Embryonic facial prominence (tissue), 1 donor: ENCODE results near the gene IST1.

Experiments
- DNase-seq: peaks from one replicate; pipeline ENCODE4 v3.0.0-alpha.2; 2016; ENCODE audit errors: extremely low spot score

The IST1 gene

DNA sequence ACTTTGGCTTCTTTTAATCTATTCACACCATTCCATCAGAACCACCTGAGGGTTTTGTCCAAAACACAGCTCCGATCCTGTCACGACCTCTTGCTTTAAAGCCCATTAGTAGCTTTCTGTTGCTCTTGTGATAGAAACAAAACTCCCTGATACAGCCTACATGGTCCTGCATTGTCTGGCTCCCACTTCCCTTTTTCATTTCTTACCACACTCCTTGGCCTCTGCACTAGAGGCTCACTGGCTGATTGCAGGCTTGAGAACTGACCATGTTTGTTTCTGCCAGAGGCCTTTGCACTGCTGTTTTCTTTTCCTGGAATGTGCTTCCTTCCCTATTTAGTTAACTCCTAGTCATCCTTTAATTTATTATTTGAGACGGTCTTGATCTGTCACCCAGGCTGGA, 23.7 kb downstream of the IST1 start:
- no peak for DNase-seq

DNA sequence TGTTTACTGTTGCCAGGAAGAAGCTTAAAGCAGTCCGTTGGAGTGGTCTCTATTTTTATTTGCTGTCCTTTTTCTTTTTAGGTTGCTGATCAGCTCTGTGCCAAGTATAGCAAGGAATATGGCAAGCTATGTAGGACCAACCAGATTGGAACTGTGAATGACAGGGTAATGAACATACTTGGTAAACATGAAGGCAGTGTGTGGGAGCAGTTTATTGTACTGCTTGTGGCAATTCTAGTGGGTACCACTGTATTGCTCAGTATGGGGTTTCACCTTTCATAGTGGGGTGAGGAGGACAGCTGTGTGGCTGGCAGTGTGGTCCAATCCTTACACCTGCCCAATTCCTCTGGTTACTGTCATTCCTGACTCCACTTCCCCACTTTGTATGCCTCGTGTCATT, 25.3 kb downstream of the IST1 start:
- DNase-seq, result no peak

GRCh38 chr16:71923941-71924690, 28.8 kb downstream of the IST1 start:
- DNase-seq, result no peak

DNA sequence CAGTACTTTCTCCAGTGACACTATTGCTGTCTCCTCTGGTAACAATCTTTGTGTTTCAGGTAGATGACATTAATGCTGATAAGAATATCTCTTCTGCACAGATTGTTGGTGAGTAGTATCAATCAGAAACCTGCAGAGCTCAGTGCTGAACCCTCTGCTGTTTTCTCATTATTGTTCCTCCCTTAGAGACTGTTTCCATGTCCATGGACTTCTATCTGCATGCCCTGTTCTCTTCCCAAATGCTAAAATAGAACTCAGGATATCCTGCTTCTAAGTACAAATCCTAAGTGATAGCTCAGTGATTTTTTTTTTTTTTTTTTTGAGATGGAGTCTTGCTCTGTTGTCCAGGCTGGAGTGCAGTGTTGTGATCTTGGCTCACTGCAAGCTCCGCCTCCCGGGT, 29.4 kb downstream of the IST1 start:
- DNase-seq, result no peak

- DNase-seq, result no peak
These were observed 32.1 kb downstream of the IST1 start for GRCh38 chr16:71927383-71927782.

GRCh38 chr16:71927787-71928186, 32.5 kb downstream of the IST1 start:
- no peak for DNase-seq

- DNase-seq, result no peak
These were observed 33.7 kb downstream of the IST1 start for GRCh38 chr16:71929048-71929447.

DNA sequence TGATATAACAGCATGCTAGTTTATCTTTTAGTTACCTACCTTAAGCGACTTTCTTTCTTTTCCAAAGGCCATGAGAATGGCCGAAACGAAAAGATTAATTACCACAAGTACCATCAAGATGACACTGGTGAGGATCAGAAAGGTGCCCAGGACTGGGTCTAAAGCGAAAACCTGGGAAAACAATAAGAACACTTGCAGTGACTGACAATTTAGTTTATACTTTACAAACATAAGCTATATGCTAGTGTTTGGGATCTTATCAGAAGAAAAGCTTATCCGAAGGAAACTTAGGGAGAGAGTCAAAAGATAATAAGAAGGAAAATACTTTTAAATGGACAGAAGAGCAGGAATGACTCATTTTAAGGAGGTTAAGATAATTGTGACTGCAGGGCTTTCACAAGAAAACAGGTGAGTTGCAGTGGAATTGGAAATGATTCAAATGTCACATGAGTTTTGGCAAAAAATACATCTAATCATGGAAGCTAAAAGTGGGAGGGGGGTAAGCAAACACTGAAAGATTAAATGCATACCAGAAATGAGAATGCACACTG, 34.8 kb downstream of the IST1 start:
- DNase-seq, result no peak

DNA sequence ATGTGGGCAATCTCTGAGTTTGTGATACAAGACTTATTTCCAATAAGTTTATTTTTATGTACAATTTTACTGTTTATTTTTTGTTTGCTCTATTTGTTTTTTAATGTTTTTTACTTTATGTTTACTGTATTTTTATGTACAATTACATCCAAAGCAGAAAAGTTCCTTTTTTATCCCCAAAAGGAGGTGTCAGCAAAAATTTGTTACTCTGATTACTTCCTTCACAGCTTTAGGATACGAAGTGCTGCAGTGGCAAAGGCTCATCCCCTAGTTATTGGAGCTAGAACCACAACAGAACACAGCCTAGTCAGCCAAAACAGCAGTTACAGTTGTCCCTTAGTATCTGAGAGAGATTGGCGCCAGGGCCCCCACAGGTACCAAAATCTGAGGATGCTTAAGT, 35.7 kb downstream of the IST1 start:
- no peak for DNase-seq

- DNase-seq, result no peak
These were observed 36.3 kb downstream of the IST1 start for GRCh38 chr16:71931599-71931998.

DNA sequence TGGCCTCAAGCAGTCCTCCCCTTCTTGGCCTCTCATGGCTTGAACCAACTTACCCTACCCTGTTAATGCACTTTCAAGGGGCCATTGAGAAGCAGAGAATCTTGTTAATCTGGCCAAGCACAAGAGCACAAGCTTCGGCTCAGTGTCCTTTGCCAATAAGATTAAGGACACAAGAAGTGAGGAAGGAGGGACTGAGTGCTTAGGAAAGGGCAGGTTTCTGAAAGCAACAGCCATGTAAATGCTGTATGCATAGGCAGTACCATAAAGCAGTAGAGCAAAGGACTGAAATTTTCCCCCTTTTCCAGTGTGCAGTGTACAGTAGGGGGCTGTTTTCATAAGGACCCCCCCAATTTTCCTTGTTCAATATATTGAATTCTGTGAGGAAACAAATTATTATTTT, 37.7 kb downstream of the IST1 start:
- no peak for DNase-seq

DNA sequence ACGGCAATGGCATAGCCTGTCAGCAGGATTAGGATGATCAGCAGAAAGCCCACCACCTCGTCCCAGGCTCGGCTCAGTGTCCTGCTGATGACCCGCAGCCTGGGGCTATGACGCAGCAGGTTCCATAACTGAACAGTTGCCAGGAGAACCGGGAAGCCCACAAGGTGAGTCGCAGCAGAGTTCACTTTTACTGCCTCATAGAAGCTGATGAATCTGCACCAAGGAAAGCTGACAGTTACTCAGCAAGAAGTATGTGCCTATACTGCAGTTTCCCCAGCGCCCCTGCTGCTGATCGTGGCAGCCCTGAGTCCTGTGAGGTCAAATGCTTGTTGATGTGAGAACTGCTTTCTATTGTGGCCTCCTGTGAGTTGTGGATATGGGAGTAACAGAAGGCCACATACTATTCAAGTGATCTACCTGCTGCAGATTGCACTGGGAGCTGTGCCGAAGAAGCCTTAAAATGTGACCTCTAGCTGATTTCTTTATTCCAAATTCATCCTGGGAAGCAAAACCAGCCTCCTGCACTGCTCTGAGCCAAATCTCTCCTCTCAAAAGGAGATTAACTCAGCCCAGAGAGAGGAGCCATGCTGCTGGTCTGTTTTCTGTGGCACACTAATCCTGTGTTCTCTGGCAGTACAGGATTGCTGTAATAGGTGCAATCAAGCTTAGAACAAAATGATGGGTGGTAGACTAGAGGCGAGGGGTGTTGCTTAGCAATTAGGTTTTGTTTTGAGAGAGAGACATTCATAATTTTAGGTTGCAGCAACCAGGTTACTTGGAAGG, 38.8 kb downstream of the IST1 start:
- DNase-seq, result no peak

GRCh38 chr16:71937868-71938510, 42.7 kb downstream of the IST1 start:
- DNase-seq, result no peak

GRCh38 chr16:71943887-71944286, 48.6 kb downstream of the IST1 start:
- DNase-seq, result no peak

DNA sequence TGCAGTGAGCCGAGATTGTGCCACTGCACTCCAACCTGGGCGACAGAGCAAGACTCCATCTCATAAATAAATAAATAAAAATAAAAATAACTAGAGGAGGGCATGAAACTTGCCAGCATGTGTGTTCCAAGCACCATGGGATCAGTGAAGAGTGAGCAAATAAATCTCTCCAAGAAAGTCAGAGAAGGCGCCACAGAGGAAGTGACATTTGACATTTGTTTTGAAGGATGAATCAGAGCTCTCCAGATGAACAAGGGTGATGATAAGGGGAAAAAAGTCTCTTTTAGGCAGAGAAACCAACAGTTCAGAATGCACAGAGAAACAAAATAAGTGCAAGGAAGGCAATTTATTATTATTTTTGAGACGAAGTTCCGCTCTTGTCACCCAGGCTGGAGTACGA, 50.3 kb downstream of the IST1 start:
- no peak for DNase-seq

- DNase-seq, result no peak
These were observed 57.5 kb downstream of the IST1 start for GRCh38 chr16:71952825-71953224.

- DNase-seq, result no peak
These were observed 58.8 kb downstream of the IST1 start for GRCh38 chr16:71954180-71954579.

DNA sequence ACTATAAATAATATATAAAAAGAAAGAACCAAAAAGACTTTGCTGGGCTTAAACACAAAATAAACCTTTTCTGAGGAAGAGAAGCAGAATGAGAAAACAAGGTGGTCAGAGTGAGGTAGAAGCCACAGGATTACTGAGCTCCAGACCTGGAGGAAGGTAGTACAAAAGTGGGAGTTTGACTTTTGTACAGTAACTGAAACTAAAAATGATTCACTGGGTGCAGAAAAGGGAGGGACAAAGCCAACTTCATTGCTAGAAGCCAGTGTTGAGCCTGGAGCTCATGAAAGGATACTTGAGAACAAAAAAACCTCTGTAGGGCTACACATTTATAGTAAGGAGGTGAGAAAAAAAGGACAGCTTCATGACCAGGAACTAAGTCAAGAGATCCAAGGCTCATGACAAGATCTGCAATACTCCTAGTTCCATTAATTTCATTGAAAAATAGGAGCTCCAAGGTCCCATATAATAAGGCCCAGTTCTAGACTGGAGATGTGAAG, 59.4 kb downstream of the IST1 start:
- DNase-seq, result no peak

DNA sequence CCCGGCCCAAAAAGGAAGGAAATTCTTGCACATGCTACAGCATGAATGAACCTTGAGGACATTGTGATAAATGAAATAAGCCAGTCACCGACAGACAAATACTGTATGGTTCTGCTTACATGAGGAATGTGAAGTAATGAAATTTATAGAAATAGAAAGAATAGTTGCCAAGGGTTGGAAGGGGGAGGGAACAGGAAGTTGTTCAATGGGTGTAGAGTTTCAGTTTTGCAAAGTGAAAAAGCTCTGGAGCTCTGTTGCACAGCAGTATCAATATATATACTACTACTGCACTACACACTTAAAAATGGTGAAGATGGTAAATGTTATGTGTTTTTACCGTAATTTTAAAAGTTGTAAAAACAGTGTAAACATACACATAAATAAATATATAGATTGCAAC, 61.2 kb downstream of the IST1 start:
- no peak for DNase-seq

GRCh38 chr16:71961066-71962039, 66.0 kb downstream of the IST1 start:
- DNase-seq, result peak; percentile 25
